OCI-LY3 (cell line): ENCODE results near the gene POLR2E.

Experiments used
- EZH2phosphoT487 ChIP-seq: fragments of 200-600 bp; shearing (Covaris generic); IDR thresholded peaks from 2 replicates; pipeline ENCODE4 v1.6.1; 2018; ENCODE audit warnings: antibody characterized with exemption, mixed run types, low read depth
- TF ChIP-seq, protein P1 (sequence below): fragments of 200-600, 300-600 bp; sonication (generic); IDR thresholded peaks from 2 replicates; pipeline ENCODE4 v1.5.1; 2014; ENCODE audit warnings: antibody characterized with exemption, low read length, low read depth

DNA sequence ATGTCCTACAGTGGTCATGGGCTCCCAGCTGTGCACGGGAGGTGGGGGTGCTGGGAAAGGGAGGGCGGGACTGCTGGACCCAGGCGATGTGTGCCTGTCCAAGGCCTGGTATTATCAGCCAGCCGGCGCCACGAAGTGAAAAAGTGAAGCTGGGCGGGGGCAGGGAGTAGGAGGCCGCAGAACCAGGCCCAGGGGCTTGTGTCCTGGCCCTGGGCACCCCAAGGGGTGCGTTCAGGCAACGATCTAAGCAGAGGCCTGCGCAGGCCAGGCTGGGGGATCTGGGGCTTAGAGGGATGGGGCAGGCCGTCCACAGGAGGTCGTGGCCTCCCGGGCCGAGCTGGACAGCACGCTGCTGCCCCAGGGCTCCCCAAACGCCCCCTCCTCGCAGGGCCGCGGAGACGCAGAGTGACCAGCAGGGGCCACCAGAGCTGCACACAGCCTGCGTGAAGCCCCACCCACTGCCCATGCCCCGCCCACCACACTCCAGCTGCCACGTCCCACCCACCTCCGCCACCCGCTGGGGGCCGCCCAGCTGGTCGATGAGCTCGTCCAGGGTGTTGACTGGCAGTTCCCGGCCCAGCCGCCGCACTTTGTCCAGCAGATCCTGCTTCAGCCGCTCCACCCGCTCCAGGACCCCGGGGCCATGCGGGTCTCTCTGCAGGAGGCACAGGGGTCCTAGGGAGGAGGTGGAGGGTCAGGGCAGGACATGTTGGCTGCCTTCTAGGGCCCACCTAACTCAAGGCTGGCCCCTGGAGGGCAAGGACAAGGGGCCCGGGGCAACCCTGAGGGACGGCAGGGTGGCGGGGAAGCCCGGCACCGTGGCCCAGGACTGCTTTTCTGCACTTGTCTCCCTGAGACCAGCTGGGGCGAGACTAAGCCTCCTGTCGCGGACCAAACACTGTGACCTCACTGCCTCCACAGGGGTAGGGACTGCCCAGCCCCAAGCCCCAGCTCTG, 18.1 kb upstream of the POLR2E start:
- TF ChIP-seq, protein P1, sequence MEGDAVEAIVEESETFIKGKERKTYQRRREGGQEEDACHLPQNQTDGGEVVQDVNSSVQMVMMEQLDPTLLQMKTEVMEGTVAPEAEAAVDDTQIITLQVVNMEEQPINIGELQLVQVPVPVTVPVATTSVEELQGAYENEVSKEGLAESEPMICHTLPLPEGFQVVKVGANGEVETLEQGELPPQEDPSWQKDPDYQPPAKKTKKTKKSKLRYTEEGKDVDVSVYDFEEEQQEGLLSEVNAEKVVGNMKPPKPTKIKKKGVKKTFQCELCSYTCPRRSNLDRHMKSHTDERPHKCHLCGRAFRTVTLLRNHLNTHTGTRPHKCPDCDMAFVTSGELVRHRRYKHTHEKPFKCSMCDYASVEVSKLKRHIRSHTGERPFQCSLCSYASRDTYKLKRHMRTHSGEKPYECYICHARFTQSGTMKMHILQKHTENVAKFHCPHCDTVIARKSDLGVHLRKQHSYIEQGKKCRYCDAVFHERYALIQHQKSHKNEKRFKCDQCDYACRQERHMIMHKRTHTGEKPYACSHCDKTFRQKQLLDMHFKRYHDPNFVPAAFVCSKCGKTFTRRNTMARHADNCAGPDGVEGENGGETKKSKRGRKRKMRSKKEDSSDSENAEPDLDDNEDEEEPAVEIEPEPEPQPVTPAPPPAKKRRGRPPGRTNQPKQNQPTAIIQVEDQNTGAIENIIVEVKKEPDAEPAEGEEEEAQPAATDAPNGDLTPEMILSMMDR: peak; percentile 85
- no peak for TF ChIP-seq EZH2phosphoT487
